ENCODE data around the gene TTYH1.
A peak's percentile ranks its signal among the peaks of the same experiment; 100 is the strongest.

TTYH1 gene

GRCh38 chr19:54470991-54471782, 55.9 kb downstream of the TTYH1 start:
- Histone ChIP-seq H3K36me3 (replicated peaks in 1 of 2; ENCODE audit: control insufficient read depth in 2 of 2, insufficient read depth in 2 of 2, low read length in 2 of 2) (no peaks in the 10 kb centered on the region), H3K4ac (ENCODE audit: low read length) (no peak overlapping the region), H2BK5ac (ENCODE audit: low read length) (peak overlapping the region; percentile 53), H4K8ac (ENCODE audit: low read depth, low read length) (peak overlapping the region; percentile 65), H3K18ac (ENCODE audit: low read length) (peak overlapping the region; percentile 98), H2BK12ac (ENCODE audit: low read length) (peak overlapping the region; percentile 41), H2AK5ac (ENCODE audit: low read depth, low read length) (peak overlapping the region; percentile 92), H3K4me2 (ENCODE audit: insufficient read depth, low read length, poor library complexity, severe bottlenecking) (peak overlapping the region; percentile 69), H2BK15ac (ENCODE audit: low read length) (peak overlapping the region; percentile 75), H2BK120ac (ENCODE audit: low read depth, low read length) (peak overlapping the region; percentile 72), H3K79me1 (ENCODE audit: low read depth, low read length) (no peaks in the 10 kb centered on the region), H3K27ac (replicated peaks; ENCODE audit: low read length) (no peak overlapping the region), H3K23ac (ENCODE audit: low read depth, low read length, poor library complexity) (no peak overlapping the region), H4K91ac (ENCODE audit: low read depth, low read length, poor library complexity) (no peak overlapping the region), H2AFZ (ENCODE audit: low read length) (peak overlapping the region; percentile 68), H3K27me3 (ENCODE audit: control insufficient read depth in 3 of 3, insufficient read depth in 3 of 3, low read depth in 1 of 3, low read length in 3 of 3) (peaks cover 0 to 23% (median 0%) of the 10 kb centered on the region in 3 experiments), H3K4me1 (ENCODE audit: control insufficient read depth in 2 of 2, insufficient read depth in 1 of 2, low read depth in 1 of 2, low read length in 2 of 2) (peaks cover 13 to 18% of the 10 kb centered on the region in 2 donors), H3K9ac (ENCODE audit: low read depth, low read length, poor library complexity) (peak overlapping the region; percentile 21), H3K14ac (ENCODE audit: low read length) (peak overlapping the region; percentile 38), H3K9me3 (replicated peaks in 1 of 2; ENCODE audit: control insufficient read depth in 2 of 2, insufficient read depth in 1 of 2, low read depth in 1 of 2, low read length in 2 of 2) (peaks cover 0 to 2% of the 10 kb centered on the region in 2 donors), H3K4me3 (ENCODE audit: low read length in 2 of 2) (peak overlapping the region in 1 of 2 donors; percentile 65)
- WGBS, 2 donors (ENCODE audit: extremely low coverage in 2 of 2, insufficient read length in 2 of 2, insufficient replicate concordance in 1 of 2), result no CpG with 5 or more reads among the region's 60 CpGs
- DNase-seq (ENCODE audit: low spot score), result no peak

- Histone ChIP-seq H4K91ac (ENCODE audit: low read depth, low read length, poor library complexity) (peak within 1 kb of the TSS; percentile 72), H3K4me2 (ENCODE audit: insufficient read depth, low read length, poor library complexity, severe bottlenecking) (peak within 1 kb of the TSS; percentile 33), H3K9ac (ENCODE audit: low read depth, low read length, poor library complexity) (peak within 1 kb of the TSS; percentile 81), H2BK120ac (ENCODE audit: low read depth, low read length) (peak within 1 kb of the TSS; percentile 81), H3K9me3 (replicated peaks in 1 of 2; ENCODE audit: control insufficient read depth in 2 of 2, insufficient read depth in 1 of 2, low read depth in 1 of 2, low read length in 2 of 2) (peaks cover 0 to 2% of the 10 kb centered on the region in 2 donors), H2BK5ac (ENCODE audit: low read length) (peak within 1 kb of the TSS; percentile 87), H2AFZ (ENCODE audit: low read length) (peak within 1 kb of the TSS; percentile 91), H3K18ac (ENCODE audit: low read length) (peak within 1 kb of the TSS; percentile 91), H2AK5ac (ENCODE audit: low read depth, low read length) (peak within 1 kb of the TSS; percentile 86), H4K8ac (ENCODE audit: low read depth, low read length) (no peak within 1 kb of the TSS), H2BK12ac (ENCODE audit: low read length) (peak within 1 kb of the TSS; percentile 95), H2BK15ac (ENCODE audit: low read length) (peak within 1 kb of the TSS; percentile 97), H3K23ac (ENCODE audit: low read depth, low read length, poor library complexity) (no peak within 1 kb of the TSS), H3K4me3 (ENCODE audit: low read length in 2 of 2) (peak within 1 kb of the TSS in 1 of 2 donors; percentile 21), H3K4me1 (ENCODE audit: control insufficient read depth in 2 of 2, insufficient read depth in 1 of 2, low read depth in 1 of 2, low read length in 2 of 2) (peaks cover 13 to 18% of the 10 kb centered on the region in 2 donors), H3K36me3 (replicated peaks in 1 of 2; ENCODE audit: control insufficient read depth in 2 of 2, insufficient read depth in 2 of 2, low read length in 2 of 2) (no peaks in the 10 kb centered on the region), H3K4ac (ENCODE audit: low read length) (peak within 1 kb of the TSS; percentile 89), H3K27me3 (ENCODE audit: control insufficient read depth in 3 of 3, insufficient read depth in 3 of 3, low read depth in 1 of 3, low read length in 3 of 3) (peaks cover 0 to 23% (median 0%) of the 10 kb centered on the region in 3 experiments), H3K79me1 (ENCODE audit: low read depth, low read length) (no peaks in the 10 kb centered on the region), H3K14ac (ENCODE audit: low read length) (no peak within 1 kb of the TSS), H3K27ac (replicated peaks; ENCODE audit: low read length) (peak within 1 kb of the TSS; percentile 65)
- DNase-seq (ENCODE audit: low spot score), result no peak
- WGBS, 2 donors (ENCODE audit: extremely low coverage in 2 of 2, insufficient read length in 2 of 2, insufficient replicate concordance in 1 of 2), result no CpG with 5 or more reads among the region's 14 CpGs
These were observed 58.0 kb downstream of the TTYH1 start, which contains the start of gene CDC42EP5 for GRCh38 chr19:54473071-54473891. TSS of gene CDC42EP5 (minus strand) at chr19:54473296. CDS start at chr19:54465547, 7,749 bp downstream.

GRCh38 chr19:54473892-54474372, 58.7 kb downstream of the TTYH1 start:
- Histone ChIP-seq H3K23ac (ENCODE audit: low read depth, low read length, poor library complexity) (no peak overlapping the region), H3K9me3 (replicated peaks in 1 of 2; ENCODE audit: control insufficient read depth in 2 of 2, insufficient read depth in 1 of 2, low read depth in 1 of 2, low read length in 2 of 2) (peaks cover 0 to 2% of the 10 kb centered on the region in 2 donors), H2BK5ac (ENCODE audit: low read length) (peak overlapping the region; percentile 87), H3K27me3 (ENCODE audit: control insufficient read depth in 3 of 3, insufficient read depth in 3 of 3, low read depth in 1 of 3, low read length in 3 of 3) (peaks cover 0 to 23% (median 0%) of the 10 kb centered on the region in 3 experiments), H3K14ac (ENCODE audit: low read length) (no peak overlapping the region), H3K9ac (ENCODE audit: low read depth, low read length, poor library complexity) (no peak overlapping the region), H3K4me2 (ENCODE audit: insufficient read depth, low read length, poor library complexity, severe bottlenecking) (no peak overlapping the region), H3K4me1 (ENCODE audit: control insufficient read depth in 2 of 2, insufficient read depth in 1 of 2, low read depth in 1 of 2, low read length in 2 of 2) (peaks cover 13 to 18% of the 10 kb centered on the region in 2 donors), H3K79me1 (ENCODE audit: low read depth, low read length) (no peaks in the 10 kb centered on the region), H3K4ac (ENCODE audit: low read length) (no peak overlapping the region), H2BK15ac (ENCODE audit: low read length) (peak overlapping the region; percentile 97), H3K27ac (replicated peaks; ENCODE audit: low read length) (peak overlapping the region; percentile 65), H2BK12ac (ENCODE audit: low read length) (peak overlapping the region; percentile 95), H2AK5ac (ENCODE audit: low read depth, low read length) (peak overlapping the region; percentile 86), H3K18ac (ENCODE audit: low read length) (peak overlapping the region; percentile 91), H3K36me3 (replicated peaks in 1 of 2; ENCODE audit: control insufficient read depth in 2 of 2, insufficient read depth in 2 of 2, low read length in 2 of 2) (no peaks in the 10 kb centered on the region), H4K8ac (ENCODE audit: low read depth, low read length) (no peak overlapping the region), H3K4me3 (ENCODE audit: low read length in 2 of 2) (no peak overlapping the region), H2AFZ (ENCODE audit: low read length) (peak overlapping the region; percentile 91), H4K91ac (ENCODE audit: low read depth, low read length, poor library complexity) (peak overlapping the region; percentile 72), H2BK120ac (ENCODE audit: low read depth, low read length) (peak overlapping the region; percentile 81)
- DNase-seq (ENCODE audit: low spot score), result no peak
- WGBS, 2 donors (ENCODE audit: extremely low coverage in 2 of 2, insufficient read length in 2 of 2, insufficient replicate concordance in 1 of 2), result no CpG with 5 or more reads among the region's 6 CpGs
